ENCODE results near the gene PCK1.

DNA sequence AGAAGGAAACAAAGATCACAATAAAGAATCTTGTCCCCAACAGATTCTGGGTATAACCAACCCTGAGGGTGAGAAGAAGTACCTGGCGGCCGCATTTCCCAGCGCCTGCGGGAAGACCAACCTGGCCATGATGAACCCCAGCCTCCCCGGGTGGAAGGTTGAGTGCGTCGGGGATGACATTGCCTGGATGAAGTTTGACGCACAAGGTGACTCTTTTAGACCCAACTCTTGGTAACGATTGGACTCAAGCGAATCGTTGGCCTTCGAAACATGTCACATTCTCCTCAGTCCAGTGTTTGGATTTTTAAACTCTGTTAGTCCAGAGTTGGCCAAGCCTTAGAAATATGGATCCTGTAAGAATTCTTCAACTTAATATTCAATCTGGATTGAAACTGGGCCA lies 2.6 kb downstream of the PCK1 start:
- no peak for TF ChIP-seq SIX5 (IDR thresholded peaks at IDR 0.05; ENCODE audit: low read depth, low read length)
- no peak for TF ChIP-seq TAF1 (IDR thresholded peaks at IDR 0.05; ENCODE audit: low read depth, low read length)
- no peak for TF ChIP-seq POLR2A (IDR thresholded peaks at IDR 0.05; ENCODE audit: control extremely low read depth in 1 of 2, low read depth in 2 of 2, low read length in 2 of 2)
- TF ChIP-seq CTCF (IDR thresholded peaks at IDR 0.05; ENCODE audit: control extremely low read depth in 1 of 3, insufficient read depth in 1 of 3, low read depth in 1 of 3, low read length in 3 of 3): no peak
- no peak for TF ChIP-seq RXRA (IDR thresholded peaks at IDR 0.05; ENCODE audit: insufficient read depth, low read depth, low read length)
- TF ChIP-seq, protein P1, sequence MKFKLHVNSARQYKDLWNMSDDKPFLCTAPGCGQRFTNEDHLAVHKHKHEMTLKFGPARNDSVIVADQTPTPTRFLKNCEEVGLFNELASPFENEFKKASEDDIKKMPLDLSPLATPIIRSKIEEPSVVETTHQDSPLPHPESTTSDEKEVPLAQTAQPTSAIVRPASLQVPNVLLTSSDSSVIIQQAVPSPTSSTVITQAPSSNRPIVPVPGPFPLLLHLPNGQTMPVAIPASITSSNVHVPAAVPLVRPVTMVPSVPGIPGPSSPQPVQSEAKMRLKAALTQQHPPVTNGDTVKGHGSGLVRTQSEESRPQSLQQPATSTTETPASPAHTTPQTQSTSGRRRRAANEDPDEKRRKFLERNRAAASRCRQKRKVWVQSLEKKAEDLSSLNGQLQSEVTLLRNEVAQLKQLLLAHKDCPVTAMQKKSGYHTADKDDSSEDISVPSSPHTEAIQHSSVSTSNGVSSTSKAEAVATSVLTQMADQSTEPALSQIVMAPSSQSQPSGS (IDR thresholded peaks at IDR 0.05; ENCODE audit: low read length): no peak
- no peak for TF ChIP-seq EGR1 (IDR thresholded peaks at IDR 0.05; ENCODE audit: borderline replicate concordance, low read depth, low read length)
- TF ChIP-seq YY1 (IDR thresholded peaks at IDR 0.05; ENCODE audit: low read depth, low read length): no peak
- TF ChIP-seq ZNF274 (IDR thresholded peaks at IDR 0.05; ENCODE audit: borderline replicate concordance, extremely low read depth, low read length): no peak

All from H1 (cell line).